Spinal cord (tissue), 10 donors: ENCODE measurements around the gene PSMC3IP. TPM values are rescaled to one million over a fixed set of nuclear protein-coding genes. Genes with fewer than 3 reads are reported as not detected.

Experiments
- DNase-seq, 6 donors: peaks; one replicate each; pipeline versions ENCODE4 v3.0.0 to v3.0.0-alpha.2; 2013 to 2015; ENCODE audit warnings: low spot score in 6 of 6, low read depth in 4 of 6
- H3K27ac ChIP-seq: one replicate; pipeline ENCODE4 v1.5.1; 2013; ENCODE audit warnings: low read depth, low read length, control low read depth
- H3K27me3 ChIP-seq: one replicate; pipeline ENCODE4 v1.6.1; 2013; ENCODE audit warnings: low read length; ENCODE audit not compliant: control insufficient read depth, insufficient read depth
- H3K36me3 ChIP-seq: one replicate; pipeline ENCODE4 v1.6.1; 2013; ENCODE audit warnings: low read length; ENCODE audit not compliant: control insufficient read depth, insufficient read depth
- H3K4me1 ChIP-seq: one replicate; pipeline ENCODE4 v1.6.1; 2013; ENCODE audit warnings: low read length; ENCODE audit not compliant: control insufficient read depth, insufficient read depth
- H3K4me3 ChIP-seq: one replicate; pipeline ENCODE4 v1.5.1; 2013; ENCODE audit warnings: low read depth, low read length, control low read depth
- H3K9me3 ChIP-seq: one replicate; pipeline ENCODE4 v1.6.1; 2013; ENCODE audit warnings: low read length; ENCODE audit not compliant: control insufficient read depth, insufficient read depth
- WGBS: methylation state at CpG from one replicate; pipeline ENCODE4 v1.1.5; 2013; ENCODE audit warnings: missing lambda C conversion rate; ENCODE audit not compliant: insufficient coverage; 5-methylcytosine and 5-hydroxymethylcytosine counted together
- polyA plus RNA-seq, 2 donors: library from polyadenylated mRNA; unstranded; fragments of 120-200 nt; gene quantifications; one replicate each; pipeline ENCODE4 v1.2.1, GENCODE V29; 2013; ENCODE audit not compliant: insufficient read length in 2 of 2
- total RNA-seq, 2 donors: library from RNA; depleted of rRNA in 1 of 2; stranded (reverse); fragments of 120-200 nt in 1 of 2; fragments of >200 nt in 1 of 2; gene quantifications; one replicate each; pipeline versions ENCODE4 v1.2.3 to v1.2.4, GENCODE V29; 2013 to 2014
- donor health status: healthy.

The PSMC3IP gene
- total and polyA plus RNA-seq, 4 donors: 5.9 to 24.1 (median 14.1) TPM

GRCh38 chr17:42535155-42536047 lies 42.1 kb downstream of the PSMC3IP start:
- Histone ChIP-seq H3K36me3 (peaks cover 25% of the 10 kb centered on the region), H3K27me3 (no peaks in the 10 kb centered on the region), H3K27ac (peak overlapping the region; percentile 78), H3K9me3 (no peaks in the 10 kb centered on the region), H3K4me1 (peaks cover 26% of the 10 kb centered on the region), H3K4me3 (peak overlapping the region; percentile 54)
- no peak for DNase-seq
- WGBS: 30% methylated on average over 20 of the region's 26 CpGs

GRCh38 chr17:42531455-42532354 lies 45.8 kb downstream of the PSMC3IP start:
- no peaks in the 10 kb centered on the region for H3K36me3 ChIP-seq
- DNase-seq: peak in 3 of 6 donors; percentile 36 to 83 (median 65)
- peak overlapping the region; percentile 47 for H3K4me3 ChIP-seq
- H3K4me1 ChIP-seq: peaks cover 17% of the 10 kb centered on the region
- 15% methylated on average over 60 of the region's 60 CpGs for WGBS
- H3K27ac ChIP-seq: peak overlapping the region; percentile 47
- H3K27me3 ChIP-seq: no peaks in the 10 kb centered on the region
- H3K9me3 ChIP-seq: no peaks in the 10 kb centered on the region

- Histone ChIP-seq H3K4me3 (no peak overlapping the region), H3K27me3 (no peaks in the 10 kb centered on the region), H3K9me3 (no peaks in the 10 kb centered on the region), H3K27ac (no peak overlapping the region), H3K36me3 (no peaks in the 10 kb centered on the region), H3K4me1 (peaks cover 15% of the 10 kb centered on the region)
- DNase-seq: no peak
- WGBS: 100% methylated on average over 1 of the region's 2 CpGs
These were observed 46.5 kb downstream of the PSMC3IP start for GRCh38 chr17:42530952-42531454.

GRCh38 chr17:42529061-42529460 lies 48.5 kb downstream of the PSMC3IP start:
- DNase-seq: no peak
- no peak overlapping the region for H3K27ac ChIP-seq
- H3K4me1 ChIP-seq: peaks cover 3% of the 10 kb centered on the region
- H3K36me3 ChIP-seq: no peaks in the 10 kb centered on the region
- no peaks in the 10 kb centered on the region for H3K27me3 ChIP-seq
- no peaks in the 10 kb centered on the region for H3K9me3 ChIP-seq
- no peak overlapping the region for H3K4me3 ChIP-seq
- 95% methylated on average over 3 of the region's 3 CpGs for WGBS

GRCh38 chr17:42527932-42528331 lies 49.6 kb downstream of the PSMC3IP start:
- no peak for DNase-seq
- H3K4me1 ChIP-seq: peaks cover 5% of the 10 kb centered on the region

GRCh38 chr17:42526031-42526444 lies 51.5 kb downstream of the PSMC3IP start:
- DNase-seq: no peak
- Histone ChIP-seq H3K36me3 (peaks cover 27% of the 10 kb centered on the region), H3K4me1 (peaks cover 24% of the 10 kb centered on the region), H3K27me3 (no peaks in the 10 kb centered on the region), H3K9me3 (no peaks in the 10 kb centered on the region), H3K4me3 (no peak overlapping the region), H3K27ac (no peak overlapping the region)
- 88% methylated on average over 4 of the region's 6 CpGs for WGBS

More at GRCh38 chr17:42527932-42528331, 49.6 kb downstream of the PSMC3IP start:
- H3K27me3 ChIP-seq: no peaks in the 10 kb centered on the region
- WGBS: 79% methylated on average over 2 of the region's 6 CpGs
- no peaks in the 10 kb centered on the region for H3K9me3 ChIP-seq
- peaks cover 8% of the 10 kb centered on the region for H3K36me3 ChIP-seq
- no peak overlapping the region for H3K27ac ChIP-seq
- H3K4me3 ChIP-seq: no peak overlapping the region

GRCh38 chr17:42525221-42525620 lies 52.3 kb downstream of the PSMC3IP start:
- WGBS: no CpG with 5 or more reads among the region's 2 CpGs
- H3K36me3 ChIP-seq: peaks cover 31% of the 10 kb centered on the region
- H3K4me1 ChIP-seq: peaks cover 32% of the 10 kb centered on the region
- H3K4me3 ChIP-seq: no peak overlapping the region
- no peak overlapping the region for H3K27ac ChIP-seq
- H3K27me3 ChIP-seq: no peaks in the 10 kb centered on the region
- DNase-seq: no peak
- H3K9me3 ChIP-seq: no peaks in the 10 kb centered on the region

- Histone ChIP-seq H3K4me1 (peaks cover 53% of the 10 kb centered on the region), H3K27me3 (no peaks in the 10 kb centered on the region), H3K4me3 (no peak overlapping the region), H3K27ac (peak overlapping the region; percentile 98), H3K36me3 (peaks cover 42% of the 10 kb centered on the region), H3K9me3 (no peaks in the 10 kb centered on the region)
- whole genome bisulfite sequencing: 90% methylated on average over 7 of the region's 8 CpGs
- no peak for DNase-seq
These were observed 54.7 kb downstream of the PSMC3IP start for GRCh38 chr17:42522798-42523278.
